ENCODE data around the gene DICER1. TPM values are rescaled to one million over a fixed set of nuclear protein-coding genes. Genes with fewer than 3 reads are reported as not detected.

The DICER1 gene
- total RNA-seq, 1 donor from 2014 or later = 63.3 TPM

GRCh38 chr14:95106971-95107370 lies 50.4 kb downstream of the DICER1 start:
- H3K9me3 Mint-ChIP-seq (ENCODE audit: low read depth) = no peaks in the 10 kb centered on the region
- H3K27ac Mint-ChIP-seq (ENCODE audit: unreplicated experiment) = no peak overlapping the region

GRCh38 chr14:95104911-95105310 lies 52.4 kb downstream of the DICER1 start:
- no peak for TF ChIP-seq CTCF (IDR thresholded peaks at IDR 0.05)
- Mint-ChIP-seq H3K36me3 (ENCODE audit: low read depth) (peaks cover 46% of the 10 kb centered on the region), H3K9me3 (ENCODE audit: low read depth) (no peaks in the 10 kb centered on the region), H3K27me3 (ENCODE audit: low read depth) (no peaks in the 10 kb centered on the region), H3K4me3 (ENCODE audit: unreplicated experiment) (no peak overlapping the region), H3K27ac (ENCODE audit: unreplicated experiment) (no peak overlapping the region), H3K4me1 (ENCODE audit: low read depth) (peaks cover 8% of the 10 kb centered on the region)
- DNase-seq (ENCODE audit: low spot score) = no peak

More at GRCh38 chr14:95106971-95107370, 50.4 kb downstream of the DICER1 start:
- Mint-ChIP-seq H3K4me1 (ENCODE audit: low read depth) (peaks cover 2% of the 10 kb centered on the region), H3K36me3 (ENCODE audit: low read depth) (peaks cover 46% of the 10 kb centered on the region), H3K27me3 (ENCODE audit: low read depth) (no peaks in the 10 kb centered on the region), H3K4me3 (ENCODE audit: unreplicated experiment) (no peak overlapping the region)
- no peak for DNase-seq (ENCODE audit: low spot score)
- no peak for TF ChIP-seq CTCF (IDR thresholded peaks at IDR 0.05)

- no peaks in the 10 kb centered on the region for H3K9me3 Mint-ChIP-seq (ENCODE audit: low read depth)
- no peak overlapping the region for H3K4me3 Mint-ChIP-seq (ENCODE audit: unreplicated experiment)
- no peak overlapping the region for H3K27ac Mint-ChIP-seq (ENCODE audit: unreplicated experiment)
- peaks cover 37% of the 10 kb centered on the region for H3K36me3 Mint-ChIP-seq (ENCODE audit: low read depth)
- DNase-seq (ENCODE audit: low spot score) = no peak
- peaks cover 26% of the 10 kb centered on the region for H3K4me1 Mint-ChIP-seq (ENCODE audit: low read depth)
- no peak for TF ChIP-seq CTCF (IDR thresholded peaks at IDR 0.05)
- no peaks in the 10 kb centered on the region for H3K27me3 Mint-ChIP-seq (ENCODE audit: low read depth)
Observed at GRCh38 chr14:95102680-95103044, 54.7 kb downstream of the DICER1 start.

GRCh38 chr14:95101736-95102679 lies 55.3 kb downstream of the DICER1 start:
- Mint-ChIP-seq H3K4me3 (ENCODE audit: unreplicated experiment) (no peak overlapping the region), H3K4me1 (ENCODE audit: low read depth) (peaks cover 32% of the 10 kb centered on the region), H3K27ac (ENCODE audit: unreplicated experiment) (no peak overlapping the region), H3K36me3 (ENCODE audit: low read depth) (peaks cover 32% of the 10 kb centered on the region), H3K27me3 (ENCODE audit: low read depth) (no peaks in the 10 kb centered on the region), H3K9me3 (ENCODE audit: low read depth) (no peaks in the 10 kb centered on the region)
- no peak for TF ChIP-seq CTCF (IDR thresholded peaks at IDR 0.05)
- DNase-seq (ENCODE audit: low spot score) = no peak

GRCh38 chr14:95098984-95099599 lies 58.2 kb downstream of the DICER1 start:
- TF ChIP-seq CTCF (IDR thresholded peaks at IDR 0.05) = peak; percentile 96
- Mint-ChIP-seq H3K36me3 (ENCODE audit: low read depth) (peaks cover 36% of the 10 kb centered on the region), H3K4me3 (ENCODE audit: unreplicated experiment) (no peak overlapping the region), H3K27me3 (ENCODE audit: low read depth) (no peaks in the 10 kb centered on the region), H3K27ac (ENCODE audit: unreplicated experiment) (peak overlapping the region; percentile 4), H3K9me3 (ENCODE audit: low read depth) (no peaks in the 10 kb centered on the region), H3K4me1 (ENCODE audit: low read depth) (peaks cover 44% of the 10 kb centered on the region)
- no peak for DNase-seq (ENCODE audit: low spot score)
